GM18507 (cell line): Measurements from ENCODE around the gene COL1A1.

ENCODE experiments used
- DNase-seq: peaks from one replicate; pipeline ENCODE4 v3.0.0; 2011; ENCODE audit warnings: low read depth; ENCODE audit not compliant: insufficient read length; ENCODE audit errors: extremely low spot score
- FAIRE-seq: peaks from 2 replicates; lab custom pipeline; 2011; peaks lifted over from hg19 to GRCh38; lab: Jason Lieb, UNC

Gene COL1A1

DNA sequence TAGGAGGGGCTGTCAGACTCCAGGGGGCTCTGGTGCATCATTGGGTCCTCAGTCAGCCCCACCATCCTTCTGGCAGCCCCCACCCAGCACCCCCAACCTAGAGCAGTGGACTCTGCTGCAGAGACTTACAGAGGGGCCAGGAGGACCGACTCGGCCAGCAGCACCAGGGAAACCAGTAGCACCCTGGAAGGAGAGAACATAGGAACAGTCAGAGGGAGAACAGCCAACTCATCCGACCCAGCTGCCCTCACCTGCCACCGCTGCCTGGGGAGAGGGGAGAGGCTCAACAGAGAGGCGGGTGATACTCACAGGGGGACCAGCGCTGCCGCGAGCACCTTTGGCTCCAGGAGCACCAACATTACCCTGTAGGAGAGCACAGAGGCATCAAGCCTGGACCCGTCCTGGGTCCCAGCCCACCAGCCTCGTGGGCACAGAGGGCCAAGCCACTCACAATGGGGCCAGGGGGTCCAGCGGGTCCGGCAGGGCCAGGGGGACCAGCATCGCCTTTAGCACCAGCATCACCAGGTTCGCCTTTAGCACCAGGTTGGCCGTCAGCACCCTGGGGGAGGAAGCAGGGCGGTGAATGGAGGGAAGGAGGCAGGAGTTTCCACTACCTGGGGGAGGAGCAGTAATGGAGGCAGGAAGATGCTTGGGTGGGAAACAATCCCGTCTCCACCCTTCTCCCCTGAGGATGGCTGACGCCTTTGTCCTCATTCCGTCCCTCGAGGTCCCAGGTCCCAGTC lies 11.7 kb downstream of the COL1A1 start:
- FAIRE-seq (no peak), DNase-seq (no peak)

DNA sequence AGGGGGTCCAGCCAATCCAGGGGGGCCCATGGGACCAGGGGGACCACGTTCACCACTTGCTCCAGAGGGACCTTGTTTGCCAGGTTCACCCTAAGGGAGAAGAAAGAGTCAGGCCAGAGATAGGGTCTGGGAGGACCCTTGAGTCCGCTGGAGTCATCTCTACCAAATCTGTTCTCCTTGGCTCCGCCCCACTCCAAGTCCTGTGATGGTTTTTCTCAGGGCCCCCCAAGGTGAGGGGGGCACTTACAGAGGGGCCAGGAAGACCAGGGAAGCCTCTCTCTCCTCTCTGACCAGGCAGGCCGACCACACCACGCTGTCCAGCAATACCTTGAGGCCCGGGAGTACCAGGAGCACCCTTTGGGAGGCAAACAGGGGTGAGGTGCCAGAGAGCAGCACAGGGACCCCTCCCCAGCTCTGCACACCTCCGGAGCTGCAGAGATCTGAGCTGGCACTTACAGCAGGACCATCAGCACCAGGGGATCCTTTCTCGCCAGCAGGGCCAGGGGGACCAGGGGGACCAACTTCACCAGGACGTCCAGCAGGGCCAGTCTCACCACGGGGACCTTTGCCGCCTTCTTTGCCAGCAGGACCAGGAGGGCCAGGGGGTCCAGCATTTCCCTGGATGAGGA lies 12.4 kb downstream of the COL1A1 start:
- DNase-seq (no peak), FAIRE-seq (no peak)

DNA sequence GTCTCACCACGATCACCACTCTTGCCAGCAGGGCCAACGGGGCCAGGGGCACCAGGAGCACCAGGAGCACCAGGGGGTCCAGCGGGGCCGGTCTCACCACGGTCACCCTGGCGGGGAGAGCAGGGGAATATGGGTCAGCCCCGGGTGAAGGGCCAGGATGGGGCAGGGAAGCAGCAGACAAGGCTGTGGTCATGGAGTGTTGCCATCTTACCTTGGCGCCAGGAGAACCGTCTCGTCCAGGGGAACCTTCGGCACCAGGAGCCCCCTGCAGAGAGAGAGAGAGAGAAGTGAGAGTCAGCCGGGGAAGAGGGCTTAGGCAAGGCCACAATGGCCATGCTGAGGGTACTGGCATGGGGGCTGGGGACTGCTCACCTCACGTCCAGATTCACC lies 12.9 kb downstream of the COL1A1 start:
- DNase-seq: no peak

DNA sequence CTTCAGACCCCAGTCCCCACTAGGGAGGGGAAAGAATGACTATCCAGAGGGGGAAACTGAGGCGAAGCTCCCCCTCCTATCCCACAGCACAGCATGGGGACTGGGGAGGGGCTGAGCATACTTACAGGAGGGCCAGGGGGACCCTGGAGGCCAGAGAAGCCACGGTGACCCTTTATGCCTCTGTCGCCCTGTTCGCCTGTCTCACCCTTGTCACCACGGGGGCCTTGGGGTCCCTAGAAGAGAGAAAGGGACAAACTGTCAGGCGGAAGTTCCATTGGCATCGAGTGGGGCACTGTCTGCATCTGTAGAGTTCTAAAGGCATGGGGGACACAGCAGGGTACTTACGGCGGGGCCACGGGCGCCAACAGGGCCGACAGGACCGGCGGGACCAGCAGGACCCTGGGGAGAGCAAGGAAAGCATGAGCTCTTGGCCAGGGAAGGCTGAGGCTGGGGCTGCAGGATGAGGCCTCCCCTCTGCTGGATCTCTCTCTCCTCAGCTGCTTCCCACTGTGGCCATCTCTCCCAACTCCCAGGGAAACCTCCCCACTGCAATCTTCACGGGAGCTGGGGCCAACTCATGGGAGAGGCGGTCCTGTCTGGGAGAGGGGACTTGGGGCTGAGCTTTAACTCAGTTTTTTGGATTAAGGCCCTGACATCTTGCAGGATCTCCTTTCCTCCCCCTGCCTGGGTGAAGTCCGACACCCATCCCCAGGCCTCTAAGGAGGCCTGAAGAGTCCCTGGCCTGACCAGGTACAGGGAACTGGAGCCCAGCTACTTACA lies 13.5 kb downstream of the COL1A1 start:
- FAIRE-seq (no peak), DNase-seq (no peak)

More for the DNA sequence above, 12.9 kb downstream of the COL1A1 start:
- FAIRE-seq: no peak

DNA sequence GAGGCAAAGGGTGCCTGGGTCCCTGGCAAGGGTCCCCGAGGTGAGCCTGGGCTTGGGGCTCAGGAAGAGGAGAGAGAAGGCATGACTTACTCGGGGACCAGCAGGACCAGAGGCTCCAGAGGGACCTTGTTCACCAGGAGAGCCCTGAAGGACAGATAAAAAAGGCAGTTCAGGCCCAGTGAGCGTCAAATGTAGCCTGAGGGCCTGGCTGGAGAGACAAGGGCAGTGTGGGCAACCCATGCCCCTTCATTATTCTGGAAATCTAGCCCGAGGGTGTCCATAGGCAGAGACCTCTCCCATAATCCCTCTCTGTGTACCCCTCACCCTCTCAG lies 14.1 kb downstream of the COL1A1 start:
- no peak for DNase-seq
- FAIRE-seq: no peak

DNA sequence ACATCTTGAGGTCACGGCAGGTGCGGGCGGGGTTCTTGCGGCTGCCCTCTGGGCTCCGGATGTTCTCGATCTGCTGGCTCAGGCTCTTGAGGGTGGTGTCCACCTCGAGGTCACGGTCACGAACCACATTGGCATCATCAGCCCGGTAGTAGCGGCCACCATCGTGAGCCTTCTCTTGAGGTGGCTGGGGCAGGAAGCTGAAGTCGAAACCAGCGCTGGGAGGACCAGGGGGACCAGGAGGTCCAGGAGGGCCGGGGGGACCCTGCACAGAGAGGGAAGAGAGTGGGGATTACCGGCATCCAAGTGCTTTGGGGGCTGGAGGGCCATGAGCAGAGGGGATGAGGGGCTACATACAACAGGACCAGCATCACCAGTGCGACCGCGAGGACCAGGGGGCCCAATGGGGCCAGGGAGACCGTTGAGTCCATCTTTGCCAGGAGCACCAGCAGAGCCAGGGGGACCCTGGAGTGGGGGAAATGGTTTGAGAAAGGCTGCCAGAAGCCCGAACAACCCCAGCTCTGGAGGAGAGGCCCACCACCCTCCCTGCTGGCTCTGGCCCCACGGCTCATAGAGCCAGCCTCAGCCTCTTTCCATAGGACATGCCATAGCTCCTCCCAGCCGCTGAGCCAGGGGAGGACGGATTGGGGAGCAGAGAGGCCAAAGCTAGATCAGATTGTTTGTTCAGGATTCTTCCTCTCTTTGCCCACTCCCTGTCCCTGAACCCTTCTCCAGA lies 14.6 kb downstream of the COL1A1 start:
- no peak for FAIRE-seq
- no peak for DNase-seq

DNA sequence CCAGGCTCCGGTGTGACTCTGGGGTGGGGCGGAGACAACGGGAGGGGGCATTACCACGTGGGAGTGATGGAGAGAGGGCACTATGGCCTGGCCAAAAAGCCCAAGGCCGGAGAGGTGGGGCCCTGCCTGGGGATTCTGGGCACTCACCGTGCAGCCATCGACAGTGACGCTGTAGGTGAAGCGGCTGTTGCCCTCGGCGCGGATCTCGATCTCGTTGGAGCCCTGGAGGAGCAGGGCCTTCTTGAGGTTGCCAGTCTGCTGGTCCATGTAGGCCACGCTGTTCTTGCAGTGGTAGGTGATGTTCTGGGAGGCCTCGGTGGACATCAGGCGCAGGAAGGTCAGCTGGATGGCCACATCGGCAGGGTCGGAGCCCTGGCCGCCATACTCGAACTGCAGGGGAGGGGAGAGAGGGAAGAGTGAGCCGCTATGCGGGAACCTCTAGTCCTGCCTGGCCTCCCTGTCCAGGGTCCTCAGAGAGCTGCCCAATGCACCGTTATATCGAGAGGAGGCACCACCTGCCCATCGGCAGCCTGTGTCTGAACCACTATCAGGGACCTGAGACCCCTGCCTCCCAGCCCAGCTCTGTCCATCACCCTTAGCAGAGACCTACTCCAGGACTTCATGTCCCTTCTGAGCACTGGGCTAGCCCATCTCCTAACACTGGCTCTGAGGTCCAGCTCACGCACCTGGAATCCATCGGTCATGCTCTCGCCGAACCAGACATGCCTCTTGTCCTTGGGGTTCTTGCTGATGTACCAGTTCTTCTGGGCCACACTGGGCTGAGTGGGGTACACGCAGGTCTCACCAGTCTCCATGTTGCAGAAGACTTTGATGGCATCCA lies 15.6 kb downstream of the COL1A1 start:
- DNase-seq (no peak), FAIRE-seq (no peak)

DNA sequence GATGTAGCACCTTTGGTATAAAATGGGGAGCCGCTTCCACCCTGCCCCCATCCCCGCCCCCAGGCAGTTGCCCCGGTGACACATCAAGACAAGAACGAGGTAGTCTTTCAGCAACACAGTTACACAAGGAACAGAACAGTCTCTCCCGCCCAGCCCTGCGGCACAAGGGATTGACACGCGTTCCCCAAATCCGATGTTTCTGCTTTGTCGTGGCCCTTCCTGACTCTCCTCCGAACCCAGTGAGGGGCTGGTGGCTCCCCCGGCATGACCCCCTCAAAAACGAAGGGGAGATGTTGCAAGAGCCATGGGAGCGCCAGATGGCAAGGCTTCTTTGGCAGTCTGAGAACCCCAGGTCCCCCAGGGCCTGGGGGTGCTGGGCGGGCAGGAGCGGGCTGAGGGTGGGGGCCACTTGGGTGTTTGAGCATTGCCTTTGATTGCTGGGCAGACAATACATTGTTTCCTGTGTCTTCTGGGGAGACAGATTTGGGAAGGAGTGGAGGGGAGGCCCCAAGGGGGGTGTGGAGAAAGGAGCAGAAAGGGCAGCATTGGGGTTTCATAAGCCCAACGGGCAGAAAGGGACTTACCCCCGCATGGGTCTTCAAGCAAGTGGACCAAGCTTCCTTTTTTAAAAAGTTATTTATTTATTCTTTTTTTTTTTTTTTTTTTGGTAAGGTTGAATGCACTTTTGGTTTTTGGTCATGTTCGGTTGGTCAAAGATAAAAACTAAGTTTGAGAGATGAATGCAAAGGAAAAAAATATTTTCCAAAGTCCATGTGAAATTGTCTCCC lies 16.6 kb downstream of the COL1A1 start:
- FAIRE-seq (peak; percentile 57), DNase-seq (no peak)

DNA sequence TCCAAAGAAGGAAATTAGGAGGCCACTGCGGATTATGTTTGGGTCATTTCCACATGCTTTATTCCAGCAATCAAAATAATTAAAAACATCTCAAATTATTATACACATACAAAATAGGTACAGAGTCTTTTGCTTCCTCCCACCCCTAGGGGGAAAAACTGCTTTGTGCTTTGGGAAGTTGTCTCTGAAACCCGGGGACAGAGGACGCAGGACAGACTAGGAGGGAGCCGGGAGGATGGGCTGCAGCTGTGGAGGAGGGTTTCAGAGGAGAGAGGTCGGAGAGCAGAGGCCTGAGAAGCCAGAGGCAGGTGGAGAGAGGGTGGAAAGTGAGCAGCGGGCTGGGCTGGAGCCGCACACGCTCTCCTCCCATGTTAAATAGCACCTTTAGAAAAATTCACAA lies 17.4 kb downstream of the COL1A1 start:
- no peak for FAIRE-seq
- DNase-seq: no peak

DNA sequence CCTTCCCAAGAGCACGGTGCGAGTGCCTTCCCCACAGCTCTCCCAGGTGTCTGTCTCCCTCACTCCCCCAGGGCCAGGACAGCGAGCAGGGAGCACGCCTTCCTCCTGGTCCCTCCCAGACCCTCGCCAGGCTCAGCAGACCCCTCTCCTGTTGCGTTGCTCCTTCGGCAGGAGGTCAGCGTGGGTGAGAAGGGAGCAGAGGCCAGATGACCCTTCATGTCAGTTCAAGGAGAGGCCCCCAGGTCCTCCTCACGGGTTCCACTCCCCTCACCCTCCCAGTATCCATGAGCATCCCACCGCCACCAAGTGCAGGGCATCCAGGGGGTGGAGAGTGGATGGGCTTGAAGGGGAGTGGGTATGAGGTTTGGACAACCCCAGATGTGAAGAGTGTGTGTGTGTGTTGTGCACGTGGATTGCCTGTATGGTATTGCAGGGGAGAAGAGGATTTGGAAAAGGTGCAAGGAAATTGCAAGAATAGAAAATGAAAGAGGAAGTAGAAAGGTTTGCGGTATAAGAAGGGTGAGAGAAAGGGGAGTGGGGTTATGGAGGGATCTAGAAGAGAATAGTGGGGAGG lies 17.9 kb downstream of the COL1A1 start:
- FAIRE-seq: peak; percentile 75
- DNase-seq: no peak

DNA sequence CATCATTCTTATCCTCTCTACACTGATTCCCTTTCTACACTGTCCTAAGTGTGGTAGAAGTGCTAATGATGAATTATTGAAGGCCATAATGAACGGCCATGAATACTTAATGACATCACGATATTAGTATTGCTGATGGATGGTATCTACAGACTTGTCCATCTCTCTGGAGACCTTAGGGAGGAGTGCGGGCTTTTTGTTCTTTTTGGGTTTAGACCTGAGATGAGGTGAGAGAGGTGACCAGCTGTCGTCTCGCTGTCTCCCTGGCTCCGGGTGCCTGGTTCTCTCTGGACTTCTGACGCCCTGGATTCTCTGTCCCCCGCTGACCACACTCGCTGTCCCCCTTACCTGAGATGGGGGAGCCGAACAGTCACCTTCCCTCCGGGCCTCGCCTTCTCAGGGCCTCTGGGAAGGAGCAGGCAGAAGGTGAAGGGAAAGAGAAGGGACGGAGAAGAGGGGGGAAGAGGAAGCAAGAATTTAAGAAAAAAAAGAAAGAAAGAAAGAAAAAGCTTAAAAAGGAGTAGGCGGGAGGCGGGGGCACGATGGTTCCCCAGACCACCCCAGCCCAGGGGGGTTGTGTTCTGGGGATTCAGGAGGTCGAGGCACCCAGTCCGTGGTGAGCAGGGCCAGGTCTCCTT lies 18.5 kb downstream of the COL1A1 start:
- no peak for FAIRE-seq
- no peak for DNase-seq

DNA sequence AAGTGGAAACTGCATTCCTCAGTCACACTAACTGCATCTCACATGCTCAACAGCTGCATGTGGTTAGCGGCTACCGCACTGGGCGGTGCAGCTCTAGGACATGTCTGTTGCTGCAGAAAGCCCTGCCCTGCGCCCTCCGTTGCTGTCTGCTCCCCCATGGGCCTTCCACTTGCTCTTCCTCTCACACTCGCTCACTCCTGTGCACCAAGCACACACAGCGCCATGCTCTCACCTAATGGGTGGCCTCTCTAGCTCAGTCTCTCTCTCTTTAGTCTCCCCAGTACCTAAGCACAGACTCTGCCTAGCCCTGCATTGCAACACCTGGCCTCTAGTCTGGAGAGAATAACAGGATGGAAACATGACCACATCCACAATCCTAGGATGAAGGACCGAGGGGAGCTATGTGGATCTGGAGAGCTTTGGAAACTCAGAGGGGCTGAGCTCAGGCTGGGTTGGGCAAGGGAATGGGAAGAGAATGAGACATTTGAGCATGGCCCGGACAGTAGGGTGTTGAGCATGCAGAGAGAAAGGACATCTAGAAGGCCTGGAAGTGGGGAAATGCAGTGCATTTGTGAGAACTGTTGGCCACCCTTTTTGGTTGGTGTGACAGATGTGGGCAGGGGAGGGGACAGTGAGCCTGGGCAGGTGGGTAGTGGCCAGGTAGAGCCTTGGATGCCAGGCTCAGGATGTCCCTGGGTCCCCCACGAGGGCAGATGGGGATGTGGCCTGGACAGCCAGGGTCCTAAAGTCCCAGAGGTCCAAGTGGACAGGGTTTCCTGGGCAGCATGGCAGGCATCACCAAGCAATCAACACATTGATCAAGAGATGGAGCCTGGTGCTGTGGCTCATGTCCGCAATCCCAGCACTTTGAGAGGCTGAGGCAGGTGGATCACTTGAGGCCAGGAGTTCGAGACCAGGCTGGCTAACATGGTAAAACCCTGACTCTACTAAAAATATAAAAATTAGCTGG lies 19.6 kb downstream of the COL1A1 start:
- DNase-seq: no peak
- FAIRE-seq: no peak

DNA sequence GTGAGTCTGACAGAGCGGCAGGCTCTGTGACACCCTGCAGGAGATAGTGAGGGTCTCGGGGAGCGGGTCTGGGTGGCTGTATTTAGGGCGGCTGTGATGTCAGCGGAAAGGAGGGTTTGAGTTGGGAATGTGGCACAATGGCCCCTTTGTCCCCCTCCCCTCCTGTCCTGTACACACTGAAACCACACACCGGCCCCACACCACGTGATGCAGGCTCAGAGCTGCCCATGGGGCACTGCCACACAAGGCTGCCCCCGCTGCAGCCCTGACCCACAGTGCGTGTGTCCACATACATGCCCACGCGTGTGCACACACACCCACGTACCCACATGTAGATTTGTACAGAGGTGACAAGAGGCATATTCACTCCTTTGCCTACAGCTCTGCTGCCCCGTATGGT lies 20.3 kb downstream of the COL1A1 start:
- no peak for FAIRE-seq
- no peak for DNase-seq

DNA sequence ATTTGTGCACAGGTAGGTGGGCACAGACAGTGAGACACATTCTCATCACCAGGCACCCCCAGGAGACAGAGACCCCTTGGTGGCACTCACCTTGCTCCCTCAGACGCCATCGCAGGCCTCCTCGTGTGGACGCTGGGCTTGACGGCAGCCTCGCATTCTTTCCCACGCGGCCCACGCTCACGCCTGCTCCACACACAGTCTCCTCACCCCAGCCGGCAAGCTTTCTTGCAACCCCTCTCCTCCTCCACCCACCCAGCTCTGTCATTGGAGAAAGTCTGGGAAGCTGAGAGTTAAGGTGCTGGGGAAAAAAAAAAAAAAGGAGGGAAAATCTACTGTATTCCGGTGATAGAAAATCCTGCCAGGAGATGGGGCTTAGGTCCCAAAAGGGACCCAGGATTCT lies 20.8 kb downstream of the COL1A1 start:
- FAIRE-seq (no peak), DNase-seq (no peak)

DNA sequence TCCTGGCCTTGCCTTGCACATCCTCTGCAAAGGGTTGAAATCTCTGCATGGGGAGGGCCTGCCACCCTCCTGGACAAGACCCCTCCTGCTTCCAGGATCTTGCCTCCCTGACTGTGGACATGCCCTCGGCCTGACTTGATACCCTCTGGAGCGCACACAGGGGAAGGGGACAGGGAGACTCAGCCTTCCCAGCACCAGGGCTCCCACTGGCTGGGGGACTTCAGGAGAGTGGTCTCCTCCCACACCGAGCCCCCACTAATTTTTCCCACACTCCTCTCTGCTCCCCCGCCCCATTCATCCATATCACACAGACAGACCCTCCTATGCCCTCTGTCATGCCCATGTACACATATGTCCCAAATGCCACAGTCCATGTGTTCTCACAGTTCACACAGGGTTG lies 21.3 kb downstream of the COL1A1 start:
- no peak for DNase-seq
- FAIRE-seq: no peak

DNA sequence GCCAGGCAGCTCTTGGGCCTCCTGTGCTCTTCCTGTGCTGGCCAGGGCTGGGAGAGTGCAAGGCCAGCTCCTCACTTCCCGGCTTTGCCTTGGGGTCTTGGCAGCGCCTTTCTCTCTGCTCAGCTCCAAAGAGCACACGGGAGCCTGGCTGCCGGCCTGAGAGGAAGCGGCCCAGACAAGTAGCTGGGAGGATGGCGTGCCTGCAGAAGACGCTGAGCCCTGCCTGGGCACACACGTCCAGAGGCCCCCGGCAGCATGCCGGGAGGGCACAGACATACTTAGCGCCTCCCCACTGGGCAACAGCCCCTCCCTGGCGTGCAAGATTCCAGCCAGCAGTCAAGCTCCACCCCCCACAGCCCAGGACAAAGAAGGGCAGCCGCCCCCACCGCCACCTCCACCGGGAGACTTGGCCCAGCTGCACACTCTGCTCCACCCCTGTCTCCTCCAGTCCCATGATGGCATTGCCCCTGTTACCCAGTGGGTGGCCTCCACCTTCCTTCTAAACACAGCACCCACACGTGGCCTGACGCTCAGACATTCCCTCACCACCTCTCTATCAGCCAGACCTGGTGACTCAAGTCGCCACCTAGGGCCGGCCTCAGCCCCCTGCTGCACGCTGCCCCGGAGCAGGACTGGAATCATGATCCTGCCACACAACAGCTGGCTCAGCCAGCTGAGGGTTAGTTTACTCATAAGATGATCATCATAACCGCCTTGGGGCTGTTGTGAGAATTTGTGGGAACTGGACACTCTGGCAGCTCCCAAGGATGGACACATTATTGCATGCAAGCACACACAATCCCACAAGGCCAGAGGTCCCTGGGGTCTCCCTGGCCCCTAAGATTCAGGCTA lies 23.2 kb downstream of the COL1A1 start:
- FAIRE-seq (peak; percentile 67), DNase-seq (no peak)
